Measurements from ENCODE around the gene LEMD2. TPM values are rescaled to one million over a fixed set of nuclear protein-coding genes. Genes with fewer than 3 reads are reported as not detected.

LEMD2 gene
- polyA plus RNA-seq, 1 donor (not counting 4 experiments of a cell fraction or from before 2014, with no cell fraction given), result 48.6 TPM

- DNase-seq (ENCODE audit: low read depth, low spot score) (no peak), FAIRE-seq (no peak)
- Histone ChIP-seq H3K27ac (ENCODE audit: control insufficient read depth, insufficient read depth, low read length) (no peak overlapping the region), H3K4me2 (ENCODE audit: control insufficient read depth, extremely low read depth, insufficient read depth, low read depth, low read length) (no peak overlapping the region), H3K9me3 (ENCODE audit: control insufficient read depth, low read depth, low read length) (peaks cover 4% of the 10 kb centered on the region), H3K4me3 (ENCODE audit: control insufficient read depth in 2 of 3, extremely low read depth in 1 of 3, insufficient read depth in 2 of 3, low read depth in 1 of 3, low read length in 3 of 3) (no peak overlapping the region), H2AFZ (ENCODE audit: control insufficient read depth, low read length) (no peak overlapping the region), H3K9me1 (ENCODE audit: control insufficient read depth, extremely low read depth, insufficient read depth, low read length) (no peaks in the 10 kb centered on the region), H3K79me2 (ENCODE audit: control insufficient read depth, insufficient read depth, low read length) (no peaks in the 10 kb centered on the region), H3K9ac (ENCODE audit: control insufficient read depth, extremely low read depth, insufficient read depth, low read length) (no peak overlapping the region), H3K36me3 (ENCODE audit: control insufficient read depth in 2 of 2, extremely low read depth in 1 of 2, insufficient read depth in 2 of 2, low read length in 2 of 2) (no peaks in the 10 kb centered on the region), H4K20me1 (ENCODE audit: control insufficient read depth, extremely low read depth, insufficient read depth, low read length) (no peaks in the 10 kb centered on the region), H3K27me3 (ENCODE audit: control insufficient read depth, extremely low read depth, insufficient read depth, low read length) (no peaks in the 10 kb centered on the region), H3K4me1 (ENCODE audit: control insufficient read depth, extremely low read depth, insufficient read depth, low read length) (peaks cover 60% of the 10 kb centered on the region)
- TF ChIP-seq, protein P1, sequence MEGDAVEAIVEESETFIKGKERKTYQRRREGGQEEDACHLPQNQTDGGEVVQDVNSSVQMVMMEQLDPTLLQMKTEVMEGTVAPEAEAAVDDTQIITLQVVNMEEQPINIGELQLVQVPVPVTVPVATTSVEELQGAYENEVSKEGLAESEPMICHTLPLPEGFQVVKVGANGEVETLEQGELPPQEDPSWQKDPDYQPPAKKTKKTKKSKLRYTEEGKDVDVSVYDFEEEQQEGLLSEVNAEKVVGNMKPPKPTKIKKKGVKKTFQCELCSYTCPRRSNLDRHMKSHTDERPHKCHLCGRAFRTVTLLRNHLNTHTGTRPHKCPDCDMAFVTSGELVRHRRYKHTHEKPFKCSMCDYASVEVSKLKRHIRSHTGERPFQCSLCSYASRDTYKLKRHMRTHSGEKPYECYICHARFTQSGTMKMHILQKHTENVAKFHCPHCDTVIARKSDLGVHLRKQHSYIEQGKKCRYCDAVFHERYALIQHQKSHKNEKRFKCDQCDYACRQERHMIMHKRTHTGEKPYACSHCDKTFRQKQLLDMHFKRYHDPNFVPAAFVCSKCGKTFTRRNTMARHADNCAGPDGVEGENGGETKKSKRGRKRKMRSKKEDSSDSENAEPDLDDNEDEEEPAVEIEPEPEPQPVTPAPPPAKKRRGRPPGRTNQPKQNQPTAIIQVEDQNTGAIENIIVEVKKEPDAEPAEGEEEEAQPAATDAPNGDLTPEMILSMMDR (optimal IDR thresholded peaks at IDR 0.05 in 1 of 3, IDR thresholded peaks at IDR 0.05 in 1 of 3, conservative IDR thresholded peaks at IDR 0.05 in 1 of 3; ENCODE audit: extremely low read depth in 1 of 3, insufficient read depth in 2 of 3, low read length in 3 of 3), result no peak
- TF ChIP-seq EZH2 (IDR thresholded peaks at IDR 0.05; ENCODE audit: low read length), result no peak
- dilution Hi-C loops (cut with MboI; ENCODE audit: extremely low pct_ligation_motif_present, low sequenced_read_pairs), result no loop called here
Observed at GRCh38 chr6:33836806-33837469, 48.0 kb upstream of the LEMD2 start.

DNA sequence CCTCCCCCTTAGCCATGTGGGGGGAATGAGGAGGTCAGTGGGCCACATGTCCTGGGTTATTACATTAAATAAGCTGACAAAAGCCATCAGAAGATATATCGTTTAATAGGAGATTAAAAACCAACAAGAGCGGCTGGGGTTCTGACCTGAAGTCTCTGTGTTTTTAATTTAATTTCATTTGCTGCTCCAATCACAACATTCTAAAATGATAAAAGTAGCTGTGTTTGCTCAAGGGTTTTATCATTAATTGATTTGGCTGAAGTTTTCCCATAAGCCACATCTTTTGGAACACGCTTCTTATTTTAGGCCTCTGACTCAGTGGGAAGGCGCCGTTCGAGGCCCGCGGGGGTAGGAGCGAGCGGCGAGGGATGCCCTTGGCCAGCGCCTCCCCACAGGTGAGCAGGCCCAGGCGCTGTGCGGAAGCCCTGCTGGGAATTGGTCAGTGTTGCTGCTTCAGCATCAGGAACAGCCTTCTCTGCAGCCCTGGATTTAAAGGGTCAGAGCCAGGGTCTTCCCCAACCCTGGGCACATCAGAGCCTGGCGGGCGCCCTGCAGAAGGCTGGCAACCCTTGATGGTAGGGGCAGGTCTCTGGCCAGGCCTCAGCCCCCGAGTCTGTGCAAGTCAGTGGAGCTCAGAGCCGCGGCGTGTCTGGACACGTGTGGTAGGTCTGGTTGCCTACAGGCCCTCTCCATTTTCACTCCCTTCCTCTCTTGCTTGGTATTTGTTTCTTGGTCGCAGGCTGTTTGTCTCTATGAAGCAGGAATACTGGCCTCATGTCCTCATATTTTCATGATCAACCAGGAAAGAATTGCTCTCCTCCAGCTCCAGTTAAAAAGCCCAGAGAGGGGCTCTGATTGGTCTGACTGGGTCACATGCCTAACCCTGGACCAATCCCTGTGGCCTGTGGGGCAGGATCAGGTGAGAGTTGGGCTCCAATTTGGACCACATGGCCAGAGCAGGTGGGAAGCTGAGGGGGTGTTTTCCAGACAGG, 45.8 kb upstream of the LEMD2 start:
- no peak for DNase-seq (ENCODE audit: low read depth, low spot score)
- Histone ChIP-seq H3K79me2 (ENCODE audit: control insufficient read depth, insufficient read depth, low read length) (no peaks in the 10 kb centered on the region), H3K9ac (ENCODE audit: control insufficient read depth, extremely low read depth, insufficient read depth, low read length) (peak overlapping the region; percentile 48), H3K9me1 (ENCODE audit: control insufficient read depth, extremely low read depth, insufficient read depth, low read length) (no peaks in the 10 kb centered on the region), H3K27ac (ENCODE audit: control insufficient read depth, insufficient read depth, low read length) (peak overlapping the region; percentile 48), H3K36me3 (ENCODE audit: control insufficient read depth in 2 of 2, extremely low read depth in 1 of 2, insufficient read depth in 2 of 2, low read length in 2 of 2) (no peaks in the 10 kb centered on the region), H3K9me3 (ENCODE audit: control insufficient read depth, low read depth, low read length) (peaks cover 4% of the 10 kb centered on the region), H4K20me1 (ENCODE audit: control insufficient read depth, extremely low read depth, insufficient read depth, low read length) (no peaks in the 10 kb centered on the region), H3K4me1 (ENCODE audit: control insufficient read depth, extremely low read depth, insufficient read depth, low read length) (peaks cover 42% of the 10 kb centered on the region), H3K27me3 (ENCODE audit: control insufficient read depth, extremely low read depth, insufficient read depth, low read length) (no peaks in the 10 kb centered on the region), H3K4me3 (ENCODE audit: control insufficient read depth in 2 of 3, extremely low read depth in 1 of 3, insufficient read depth in 2 of 3, low read depth in 1 of 3, low read length in 3 of 3) (peak overlapping the region in 2 of 3 experiments; percentile 7 to 16), H2AFZ (ENCODE audit: control insufficient read depth, low read length) (peak overlapping the region; percentile 81), H3K4me2 (ENCODE audit: control insufficient read depth, extremely low read depth, insufficient read depth, low read depth, low read length) (peak overlapping the region; percentile 67)
- FAIRE-seq, result peak; percentile 55
- dilution Hi-C loops (cut with MboI; ENCODE audit: extremely low pct_ligation_motif_present, low sequenced_read_pairs), result no loop called here
- TF ChIP-seq EZH2 (IDR thresholded peaks at IDR 0.05; ENCODE audit: low read length), result no peak
- TF ChIP-seq, protein P1 (optimal IDR thresholded peaks at IDR 0.05 in 1 of 3, IDR thresholded peaks at IDR 0.05 in 1 of 3, conservative IDR thresholded peaks at IDR 0.05 in 1 of 3; ENCODE audit: extremely low read depth in 1 of 3, insufficient read depth in 2 of 3, low read length in 3 of 3), result no peak

All from keratinocyte (primary cell).